ENCODE measurements around the gene APP. TPM values are rescaled to one million over a fixed set of nuclear protein-coding genes. Genes with fewer than 3 reads are reported as not detected.

The APP gene
- total RNA-seq, 3 donors from 2014 or later (not counting 1 experiment from before 2014, with no cell fraction given) = 5.1 to 10.6 (median 7.8) TPM

DNA sequence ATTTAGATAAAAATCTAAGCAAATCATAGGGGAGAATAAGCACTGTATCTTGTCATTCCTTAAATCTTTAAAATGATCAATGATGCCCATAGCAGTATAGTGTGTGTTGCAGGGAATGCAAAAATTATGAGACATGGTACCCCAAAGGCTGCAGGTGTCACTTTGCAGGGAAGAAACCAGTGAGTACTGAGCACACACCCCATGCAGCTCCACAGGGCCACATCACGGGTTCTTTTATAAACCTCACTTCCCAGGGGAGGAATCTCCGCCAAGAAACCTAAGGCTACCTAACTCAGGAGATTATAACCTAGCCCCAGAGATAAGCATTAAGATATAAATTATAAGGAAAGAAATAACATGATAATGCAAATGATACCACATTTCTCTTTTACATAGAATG lies 115.6 kb downstream of the APP start:
- 67% methylated on average over 1 of the region's 2 CpGs for WGBS (ENCODE audit: insufficient coverage)
- Histone ChIP-seq H3K4me3 (ENCODE audit: low read length) (no peak overlapping the region), H3K27me3 (ENCODE audit: control insufficient read depth, insufficient read depth, low read length) (no peaks in the 10 kb centered on the region), H3K4me1 (ENCODE audit: control insufficient read depth, insufficient read depth, low read length) (no peaks in the 10 kb centered on the region), H3K9me3 (ENCODE audit: control insufficient read depth, insufficient read depth, low read length) (no peaks in the 10 kb centered on the region), H3K27ac (ENCODE audit: low read length) (no peak overlapping the region), H3K36me3 (ENCODE audit: control insufficient read depth, insufficient read depth, low read length) (no peaks in the 10 kb centered on the region)
- no peaks in the 10 kb centered on the region for H3K9me3 Mint-ChIP-seq
- H3K27me3 Mint-ChIP-seq (ENCODE audit: low read depth in 2 of 2) = no peaks in the 10 kb centered on the region
- no peak for ATAC-seq
- H3K4me1 Mint-ChIP-seq = no peaks in the 10 kb centered on the region
- DNase-seq = no peak
- intact Hi-C loops (cut with micrococcal nuclease) = no loop called here
- TF ChIP-seq CTCF (IDR thresholded peaks at IDR 0.05) = no peak
- no peaks in the 10 kb centered on the region for H3K36me3 Mint-ChIP-seq
- no peak overlapping the region for H3K27ac Mint-ChIP-seq
- H3K4me3 Mint-ChIP-seq = no peak overlapping the region

GRCh38 chr21:26052057-26052456 lies 118.5 kb downstream of the APP start:
- no peaks in the 10 kb centered on the region for H3K36me3 Mint-ChIP-seq
- DNase-seq (no peak), ATAC-seq (no peak)
- WGBS (ENCODE audit: insufficient coverage) = 80% methylated on average over 1 of the region's 2 CpGs
- H3K9me3 ChIP-seq (ENCODE audit: control insufficient read depth, insufficient read depth, low read length) = no peaks in the 10 kb centered on the region
- H3K27me3 Mint-ChIP-seq (ENCODE audit: low read depth in 2 of 2) = no peaks in the 10 kb centered on the region
- intact Hi-C loops (cut with micrococcal nuclease) = no loop called here
- no peaks in the 10 kb centered on the region for H3K4me1 ChIP-seq (ENCODE audit: control insufficient read depth, insufficient read depth, low read length)
- no peak overlapping the region for H3K4me3 ChIP-seq (ENCODE audit: low read length)
- H3K9me3 Mint-ChIP-seq = peaks cover 0 to 2% of the 10 kb centered on the region in 2 donors
- H3K27me3 ChIP-seq (ENCODE audit: control insufficient read depth, insufficient read depth, low read length) = no peaks in the 10 kb centered on the region
- no peak overlapping the region for H3K27ac Mint-ChIP-seq
- no peak overlapping the region for H3K27ac ChIP-seq (ENCODE audit: low read length)
- no peaks in the 10 kb centered on the region for H3K4me1 Mint-ChIP-seq
- no peaks in the 10 kb centered on the region for H3K36me3 ChIP-seq (ENCODE audit: control insufficient read depth, insufficient read depth, low read length)
- TF ChIP-seq CTCF (IDR thresholded peaks at IDR 0.05) = no peak
- H3K4me3 Mint-ChIP-seq = no peak overlapping the region

- H3K4me3 Mint-ChIP-seq = no peak overlapping the region
- Histone ChIP-seq H3K4me3 (ENCODE audit: low read length) (no peak overlapping the region), H3K9me3 (ENCODE audit: control insufficient read depth, insufficient read depth, low read length) (no peaks in the 10 kb centered on the region), H3K27ac (ENCODE audit: low read length) (no peak overlapping the region), H3K36me3 (ENCODE audit: control insufficient read depth, insufficient read depth, low read length) (no peaks in the 10 kb centered on the region), H3K4me1 (ENCODE audit: control insufficient read depth, insufficient read depth, low read length) (no peaks in the 10 kb centered on the region), H3K27me3 (ENCODE audit: control insufficient read depth, insufficient read depth, low read length) (no peaks in the 10 kb centered on the region)
- no peak for ATAC-seq
- peaks cover 0 to 2% of the 10 kb centered on the region in 2 donors for H3K9me3 Mint-ChIP-seq
- H3K27me3 Mint-ChIP-seq (ENCODE audit: low read depth in 2 of 2) = no peaks in the 10 kb centered on the region
- 97% methylated on average over 5 of the region's 6 CpGs for WGBS (ENCODE audit: insufficient coverage)
- TF ChIP-seq CTCF (IDR thresholded peaks at IDR 0.05) = no peak
- H3K36me3 Mint-ChIP-seq = no peaks in the 10 kb centered on the region
- no peak overlapping the region for H3K27ac Mint-ChIP-seq
- intact Hi-C loops (cut with micrococcal nuclease) = no loop called here
- no peak for DNase-seq
- no peaks in the 10 kb centered on the region for H3K4me1 Mint-ChIP-seq
Observed at GRCh38 chr21:26050857-26051256, 119.7 kb downstream of the APP start.

DNA sequence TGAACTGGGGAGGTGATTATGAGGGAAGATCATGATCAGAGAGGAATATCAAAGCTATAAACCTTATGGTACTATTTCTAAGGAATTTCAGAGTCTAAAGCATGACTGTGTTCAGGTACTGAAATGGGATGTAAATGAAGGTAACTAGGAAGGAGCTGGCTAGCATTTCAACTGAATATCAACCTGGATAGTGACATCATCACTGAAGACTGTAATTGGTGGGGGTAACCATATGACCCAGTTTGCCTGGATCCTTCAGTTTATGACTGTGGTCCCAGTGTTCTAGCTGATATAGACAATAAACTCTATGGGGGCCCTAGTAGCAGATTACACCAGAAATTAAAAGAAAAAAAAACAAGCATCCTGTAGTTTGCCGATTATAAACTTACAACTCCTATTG lies 120.8 kb downstream of the APP start:
- Mint-ChIP-seq H3K27me3 (ENCODE audit: low read depth in 2 of 2) (no peaks in the 10 kb centered on the region), H3K27ac (no peak overlapping the region), H3K36me3 (no peaks in the 10 kb centered on the region), H3K9me3 (peaks cover 0 to 2% of the 10 kb centered on the region in 2 donors), H3K4me1 (no peaks in the 10 kb centered on the region), H3K4me3 (no peak overlapping the region)
- ATAC-seq = no peak
- intact Hi-C loops (cut with micrococcal nuclease) = no loop called here
- DNase-seq = no peak
- no peak overlapping the region for H3K27ac ChIP-seq (ENCODE audit: low read length)
- H3K4me3 ChIP-seq (ENCODE audit: low read length) = no peak overlapping the region
- H3K4me1 ChIP-seq (ENCODE audit: control insufficient read depth, insufficient read depth, low read length) = no peaks in the 10 kb centered on the region
- H3K27me3 ChIP-seq (ENCODE audit: control insufficient read depth, insufficient read depth, low read length) = no peaks in the 10 kb centered on the region
- no CpG with 5 or more reads among the region's 1 CpG for WGBS (ENCODE audit: insufficient coverage)
- H3K36me3 ChIP-seq (ENCODE audit: control insufficient read depth, insufficient read depth, low read length) = no peaks in the 10 kb centered on the region
- no peaks in the 10 kb centered on the region for H3K9me3 ChIP-seq (ENCODE audit: control insufficient read depth, insufficient read depth, low read length)
- TF ChIP-seq CTCF (IDR thresholded peaks at IDR 0.05) = no peak
